ENCODE results near the gene LFNG. TPM values are rescaled to one million over a fixed set of nuclear protein-coding genes. Genes with fewer than 3 reads are reported as not detected.

LFNG gene
- total and polyA plus RNA-seq, 2 of the 13 experiments (the other 11 are each of a cell fraction or from before 2014, with no cell fraction given): 0.44 to 1.5 TPM

DNA sequence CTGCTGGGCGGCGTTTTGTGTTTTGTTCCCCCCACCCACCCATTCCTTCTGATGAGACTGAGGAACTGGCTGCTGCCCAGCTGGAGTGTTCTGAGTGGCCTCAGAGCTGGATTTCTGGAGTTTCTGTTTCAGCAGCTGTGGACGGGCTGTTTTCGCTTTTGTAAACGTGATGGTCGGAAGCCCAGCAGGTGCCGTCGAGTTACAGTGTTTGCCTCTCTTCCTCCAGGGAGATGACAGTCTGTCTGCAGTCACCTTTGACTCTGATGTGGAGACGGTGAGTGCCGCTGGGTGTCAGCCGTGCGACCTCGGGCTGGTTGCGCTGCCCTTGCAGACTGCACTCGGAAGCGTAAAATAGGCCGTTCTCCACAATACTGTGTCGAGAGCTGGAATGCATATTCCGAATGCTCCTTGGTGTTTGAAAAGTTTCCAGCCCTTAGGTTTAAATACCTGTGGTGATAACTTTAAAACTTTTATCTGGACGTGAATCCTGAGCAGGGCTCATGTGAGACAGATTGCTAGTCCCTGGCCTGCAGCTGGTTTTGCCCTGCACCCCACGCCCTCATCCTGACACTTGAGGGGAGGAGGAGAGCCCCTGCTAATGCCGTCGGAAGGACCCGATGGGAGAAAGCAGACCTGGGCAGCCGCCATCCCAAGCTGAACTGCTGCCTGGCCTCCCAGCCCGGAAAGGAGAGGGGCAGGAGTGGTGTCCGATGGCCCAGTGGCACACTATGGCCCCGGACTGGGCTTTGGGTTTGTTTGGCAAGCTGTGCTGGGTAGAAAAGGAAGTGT is 47.5 kb downstream of the LFNG start (continued):
- TF ChIP-seq, protein P1, sequence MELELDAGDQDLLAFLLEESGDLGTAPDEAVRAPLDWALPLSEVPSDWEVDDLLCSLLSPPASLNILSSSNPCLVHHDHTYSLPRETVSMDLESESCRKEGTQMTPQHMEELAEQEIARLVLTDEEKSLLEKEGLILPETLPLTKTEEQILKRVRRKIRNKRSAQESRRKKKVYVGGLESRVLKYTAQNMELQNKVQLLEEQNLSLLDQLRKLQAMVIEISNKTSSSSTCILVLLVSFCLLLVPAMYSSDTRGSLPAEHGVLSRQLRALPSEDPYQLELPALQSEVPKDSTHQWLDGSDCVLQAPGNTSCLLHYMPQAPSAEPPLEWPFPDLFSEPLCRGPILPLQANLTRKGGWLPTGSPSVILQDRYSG (CRISPR knock-in tag; IDR thresholded peaks at IDR 0.05): no peak
- TF ChIP-seq, protein P2, sequence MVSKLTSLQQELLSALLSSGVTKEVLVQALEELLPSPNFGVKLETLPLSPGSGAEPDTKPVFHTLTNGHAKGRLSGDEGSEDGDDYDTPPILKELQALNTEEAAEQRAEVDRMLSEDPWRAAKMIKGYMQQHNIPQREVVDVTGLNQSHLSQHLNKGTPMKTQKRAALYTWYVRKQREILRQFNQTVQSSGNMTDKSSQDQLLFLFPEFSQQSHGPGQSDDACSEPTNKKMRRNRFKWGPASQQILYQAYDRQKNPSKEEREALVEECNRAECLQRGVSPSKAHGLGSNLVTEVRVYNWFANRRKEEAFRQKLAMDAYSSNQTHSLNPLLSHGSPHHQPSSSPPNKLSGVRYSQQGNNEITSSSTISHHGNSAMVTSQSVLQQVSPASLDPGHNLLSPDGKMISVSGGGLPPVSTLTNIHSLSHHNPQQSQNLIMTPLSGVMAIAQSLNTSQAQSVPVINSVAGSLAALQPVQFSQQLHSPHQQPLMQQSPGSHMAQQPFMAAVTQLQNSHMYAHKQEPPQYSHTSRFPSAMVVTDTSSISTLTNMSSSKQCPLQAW (CRISPR knock-in tag; IDR thresholded peaks at IDR 0.05): 0 out of 2 replicates have a peak, but pooled peaks have one; percentile 19
- TF ChIP-seq TOPORS (CRISPR knock-in tag; IDR thresholded peaks at IDR 0.05): no peak
- TF ChIP-seq, protein P3, sequence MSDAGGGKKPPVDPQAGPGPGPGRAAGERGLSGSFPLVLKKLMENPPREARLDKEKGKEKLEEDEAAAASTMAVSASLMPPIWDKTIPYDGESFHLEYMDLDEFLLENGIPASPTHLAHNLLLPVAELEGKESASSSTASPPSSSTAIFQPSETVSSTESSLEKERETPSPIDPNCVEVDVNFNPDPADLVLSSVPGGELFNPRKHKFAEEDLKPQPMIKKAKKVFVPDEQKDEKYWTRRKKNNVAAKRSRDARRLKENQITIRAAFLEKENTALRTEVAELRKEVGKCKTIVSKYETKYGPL (CRISPR knock-in tag; IDR thresholded peaks at IDR 0.05): no peak
- TF ChIP-seq, protein P4, sequence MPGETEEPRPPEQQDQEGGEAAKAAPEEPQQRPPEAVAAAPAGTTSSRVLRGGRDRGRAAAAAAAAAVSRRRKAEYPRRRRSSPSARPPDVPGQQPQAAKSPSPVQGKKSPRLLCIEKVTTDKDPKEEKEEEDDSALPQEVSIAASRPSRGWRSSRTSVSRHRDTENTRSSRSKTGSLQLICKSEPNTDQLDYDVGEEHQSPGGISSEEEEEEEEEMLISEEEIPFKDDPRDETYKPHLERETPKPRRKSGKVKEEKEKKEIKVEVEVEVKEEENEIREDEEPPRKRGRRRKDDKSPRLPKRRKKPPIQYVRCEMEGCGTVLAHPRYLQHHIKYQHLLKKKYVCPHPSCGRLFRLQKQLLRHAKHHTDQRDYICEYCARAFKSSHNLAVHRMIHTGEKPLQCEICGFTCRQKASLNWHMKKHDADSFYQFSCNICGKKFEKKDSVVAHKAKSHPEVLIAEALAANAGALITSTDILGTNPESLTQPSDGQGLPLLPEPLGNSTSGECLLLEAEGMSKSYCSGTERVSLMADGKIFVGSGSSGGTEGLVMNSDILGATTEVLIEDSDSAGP (CRISPR knock-in tag; IDR thresholded peaks at IDR 0.05; ENCODE audit: borderline replicate concordance): peak; percentile 73
- TF ChIP-seq, protein P5, sequence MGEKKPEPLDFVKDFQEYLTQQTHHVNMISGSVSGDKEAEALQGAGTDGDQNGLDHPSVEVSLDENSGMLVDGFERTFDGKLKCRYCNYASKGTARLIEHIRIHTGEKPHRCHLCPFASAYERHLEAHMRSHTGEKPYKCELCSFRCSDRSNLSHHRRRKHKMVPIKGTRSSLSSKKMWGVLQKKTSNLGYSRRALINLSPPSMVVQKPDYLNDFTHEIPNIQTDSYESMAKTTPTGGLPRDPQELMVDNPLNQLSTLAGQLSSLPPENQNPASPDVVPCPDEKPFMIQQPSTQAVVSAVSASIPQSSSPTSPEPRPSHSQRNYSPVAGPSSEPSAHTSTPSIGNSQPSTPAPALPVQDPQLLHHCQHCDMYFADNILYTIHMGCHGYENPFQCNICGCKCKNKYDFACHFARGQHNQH (CRISPR knock-in tag; IDR thresholded peaks at IDR 0.05): no peak
- 0 out of 2 replicates have a peak, but pooled peaks have one; percentile 63 for TF ChIP-seq CC2D1A (CRISPR knock-in tag; IDR thresholded peaks at IDR 0.05)
- TF ChIP-seq, protein P6, sequence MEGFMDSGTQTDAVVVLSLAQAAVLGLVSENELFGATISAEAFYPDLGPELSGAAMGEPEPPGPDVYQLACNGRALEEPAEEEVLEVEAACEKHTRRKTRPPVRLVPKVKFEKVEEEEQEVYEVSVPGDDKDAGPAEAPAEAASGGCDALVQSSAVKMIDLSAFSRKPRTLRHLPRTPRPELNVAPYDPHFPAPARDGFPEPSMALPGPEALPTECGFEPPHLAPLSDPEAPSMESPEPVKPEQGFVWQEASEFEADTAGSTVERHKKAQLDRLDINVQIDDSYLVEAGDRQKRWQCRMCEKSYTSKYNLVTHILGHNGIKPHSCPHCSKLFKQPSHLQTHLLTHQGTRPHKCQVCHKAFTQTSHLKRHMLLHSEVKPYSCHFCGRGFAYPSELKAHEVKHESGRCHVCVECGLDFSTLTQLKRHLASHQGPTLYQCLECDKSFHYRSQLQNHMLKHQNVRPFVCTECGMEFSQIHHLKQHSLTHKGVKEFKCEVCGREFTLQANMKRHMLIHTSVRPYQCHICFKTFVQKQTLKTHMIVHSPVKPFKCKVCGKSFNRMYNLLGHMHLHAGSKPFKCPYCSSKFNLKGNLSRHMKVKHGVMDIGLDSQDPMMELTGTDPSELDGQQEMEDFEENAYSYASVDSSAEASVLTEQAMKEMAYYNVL (CRISPR knock-in tag; IDR thresholded peaks at IDR 0.05; ENCODE audit: borderline replicate concordance): no peak
- no peak for TF ChIP-seq ZNF816 (CRISPR knock-in tag; IDR thresholded peaks at IDR 0.05; ENCODE audit: borderline replicate concordance)
- peak; percentile 38 for TF ChIP-seq SALL1 (CRISPR knock-in tag; IDR thresholded peaks at IDR 0.05)
- TF ChIP-seq ZNF777 (CRISPR knock-in tag; IDR thresholded peaks at IDR 0.05): peak; percentile 93
- peak; percentile 77 for TF ChIP-seq STAG1 (CRISPR knock-in tag; IDR thresholded peaks at IDR 0.05)
- TF ChIP-seq, protein P7, sequence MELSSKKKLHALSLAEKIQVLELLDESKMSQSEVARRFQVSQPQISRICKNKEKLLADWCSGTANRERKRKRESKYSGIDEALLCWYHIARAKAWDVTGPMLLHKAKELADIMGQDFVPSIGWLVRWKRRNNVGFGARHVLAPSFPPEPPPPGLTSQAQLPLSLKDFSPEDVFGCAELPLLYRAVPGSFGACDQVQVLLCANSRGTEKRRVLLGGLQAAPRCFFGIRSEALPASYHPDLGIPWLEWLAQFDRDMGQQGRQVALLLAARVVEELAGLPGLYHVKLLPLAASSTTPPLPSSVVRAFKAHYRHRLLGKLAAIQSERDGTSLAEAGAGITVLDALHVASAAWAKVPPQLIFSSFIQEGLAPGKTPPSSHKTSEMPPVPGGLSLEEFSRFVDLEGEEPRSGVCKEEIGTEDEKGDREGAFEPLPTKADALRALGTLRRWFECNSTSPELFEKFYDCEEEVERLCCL (CRISPR knock-in tag; IDR thresholded peaks at IDR 0.05; ENCODE audit: borderline replicate concordance): no peak
- TF ChIP-seq, protein P8, sequence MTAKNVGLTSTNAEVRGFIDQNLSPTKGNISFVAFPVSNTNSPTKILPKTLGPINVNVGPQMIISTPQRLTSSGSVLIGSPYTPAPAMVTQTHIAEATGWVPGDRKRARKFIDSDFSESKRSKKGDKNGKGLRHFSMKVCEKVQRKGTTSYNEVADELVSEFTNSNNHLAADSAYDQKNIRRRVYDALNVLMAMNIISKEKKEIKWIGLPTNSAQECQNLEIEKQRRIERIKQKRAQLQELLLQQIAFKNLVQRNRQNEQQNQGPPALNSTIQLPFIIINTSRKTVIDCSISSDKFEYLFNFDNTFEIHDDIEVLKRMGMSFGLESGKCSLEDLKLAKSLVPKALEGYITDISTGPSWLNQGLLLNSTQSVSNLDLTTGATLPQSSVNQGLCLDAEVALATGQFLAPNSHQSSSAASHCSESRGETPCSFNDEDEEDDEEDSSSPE (CRISPR knock-in tag; IDR thresholded peaks at IDR 0.05): no peak
- no peak for TF ChIP-seq ZNF629 (CRISPR knock-in tag; conservative IDR thresholded peaks at IDR 0.05)
- no peak for TF ChIP-seq RBAK (CRISPR knock-in tag; IDR thresholded peaks at IDR 0.05)

Measured in HepG2 (cell line).